OCI-LY3 (cell line): ENCODE measurements around the gene LAMA1.

ENCODE experiments used
- H2AFZ ChIP-seq: fragments of 200-600, 300-600 bp; shearing (Covaris generic); 2 replicates; pipeline ENCODE4 v1.6.0; 2014; ENCODE audit warnings: antibody characterized with exemption, low read depth, low read length
- H3K27ac ChIP-seq: fragments of 200-600, 300-600 bp; sonication (generic); 2 replicates; pipeline ENCODE4 v1.5.1; 2014; ENCODE audit warnings: mild to moderate bottlenecking, low read length, moderate library complexity, mixed read lengths
- H3K27me3 ChIP-seq: fragments of 200-600, 300-600 bp; sonication (generic); 2 replicates; pipeline ENCODE4 v1.6.1; 2014; ENCODE audit warnings: low read depth, low read length, mixed read lengths
- H3K36me3 ChIP-seq: fragments of 200-600, 300-600 bp; sonication (generic); replicated peaks from 2 replicates; pipeline ENCODE3; 2014; ENCODE audit warnings: low read depth, low read length, mixed read lengths
- H3K4me1 ChIP-seq: fragments of 300-600, 200-600 bp; sonication (generic); 2 replicates; pipeline ENCODE4 v1.6.1; 2014; ENCODE audit warnings: low read length, mixed read lengths
- H3K4me2 ChIP-seq: fragments of 200-600, 300-600 bp; sonication (generic); 2 replicates; pipeline ENCODE4 v1.6.1; 2014; ENCODE audit warnings: low read length, mixed read lengths
- H3K4me3 ChIP-seq: fragments of 300-600, 200-600 bp; sonication (generic); 2 replicates; pipeline ENCODE4 v1.5.1; 2014; ENCODE audit warnings: antibody characterized with exemption, mild to moderate bottlenecking, low read length, moderate library complexity
- H3K79me2 ChIP-seq: fragments of 300-600, 200-600 bp; shearing (Covaris generic); 2 replicates; pipeline ENCODE4 v1.6.1; 2014; ENCODE audit warnings: mild to moderate bottlenecking, low read length, mixed read lengths
- H3K9ac ChIP-seq: fragments of 300-600, 200-600 bp; shearing (Covaris generic); 2 replicates; pipeline ENCODE4 v1.6.0; 2014; ENCODE audit warnings: mild to moderate bottlenecking, low read length, moderate library complexity
- H3K9me3 ChIP-seq: fragments of 200-600, 300-600 bp; shearing (Covaris generic); 2 replicates; pipeline ENCODE4 v1.6.1; 2014; ENCODE audit warnings: low read length, mixed read lengths; ENCODE audit not compliant: insufficient read depth
- H4K20me1 ChIP-seq: fragments of 200-600, 300-600 bp; sonication (generic); 2 replicates; pipeline ENCODE4 v1.6.1; 2016; ENCODE audit warnings: low read length, mixed read lengths; ENCODE audit not compliant: insufficient read depth
- CTCF ChIP-seq: fragments of 200-600, 300-600 bp; sonication (generic); IDR thresholded peaks from 2 replicates; pipeline ENCODE4 v1.5.1; 2014; ENCODE audit warnings: antibody characterized with exemption, low read length, low read depth
- EZH2phosphoT487 ChIP-seq: fragments of 200-600 bp; shearing (Covaris generic); IDR thresholded peaks from 2 replicates; pipeline ENCODE4 v1.6.1; 2018; ENCODE audit warnings: antibody characterized with exemption, mixed run types, low read depth

The LAMA1 gene

GRCh38 chr18:7104649-7105048 lies 12.9 kb downstream of the LAMA1 start:
- Histone ChIP-seq H3K4me1 (no peaks in the 10 kb centered on the region), H3K4me3 (no peak overlapping the region)
- TF ChIP-seq EZH2phosphoT487 (no peak), CTCF (no peak)

GRCh38 chr18:7102131-7102530 lies 15.5 kb downstream of the LAMA1 start:
- Histone ChIP-seq H3K4me1 (no peaks in the 10 kb centered on the region), H2AFZ (no peak overlapping the region), H3K9me3 (no peaks in the 10 kb centered on the region), H3K9ac (no peak overlapping the region), H3K4me3 (no peak overlapping the region), H3K36me3 (no peaks in the 10 kb centered on the region), H3K79me2 (no peaks in the 10 kb centered on the region), H4K20me1 (no peaks in the 10 kb centered on the region), H3K27ac (no peak overlapping the region), H3K4me2 (no peak overlapping the region), H3K27me3 (no peaks in the 10 kb centered on the region)
- TF ChIP-seq CTCF (no peak), EZH2phosphoT487 (no peak)

More at GRCh38 chr18:7104649-7105048, 12.9 kb downstream of the LAMA1 start:
- Histone ChIP-seq H3K9me3 (no peaks in the 10 kb centered on the region), H2AFZ (no peak overlapping the region), H4K20me1 (no peaks in the 10 kb centered on the region), H3K27me3 (no peaks in the 10 kb centered on the region), H3K4me2 (no peak overlapping the region), H3K9ac (no peak overlapping the region), H3K27ac (no peak overlapping the region), H3K79me2 (no peaks in the 10 kb centered on the region), H3K36me3 (no peaks in the 10 kb centered on the region)

- Histone ChIP-seq H3K27ac (no peak overlapping the region), H3K79me2 (no peaks in the 10 kb centered on the region), H3K9me3 (no peaks in the 10 kb centered on the region), H3K27me3 (no peaks in the 10 kb centered on the region), H3K9ac (no peak overlapping the region), H3K4me3 (no peak overlapping the region), H4K20me1 (no peaks in the 10 kb centered on the region), H2AFZ (no peak overlapping the region), H3K4me1 (no peaks in the 10 kb centered on the region), H3K4me2 (no peak overlapping the region), H3K36me3 (no peaks in the 10 kb centered on the region)
- TF ChIP-seq EZH2phosphoT487, result no peak
- TF ChIP-seq CTCF, result no peak
Observed at GRCh38 chr18:7096838-7097237, 20.8 kb downstream of the LAMA1 start.

GRCh38 chr18:7094427-7094826 lies 23.2 kb downstream of the LAMA1 start:
- Histone ChIP-seq H3K9me3 (no peaks in the 10 kb centered on the region), H3K4me1 (no peaks in the 10 kb centered on the region), H3K27me3 (no peaks in the 10 kb centered on the region), H3K4me2 (no peak overlapping the region), H4K20me1 (no peaks in the 10 kb centered on the region), H3K27ac (no peak overlapping the region), H3K4me3 (no peak overlapping the region), H3K36me3 (no peaks in the 10 kb centered on the region), H2AFZ (no peak overlapping the region), H3K79me2 (no peaks in the 10 kb centered on the region), H3K9ac (no peak overlapping the region)
- no peak for TF ChIP-seq EZH2phosphoT487
- no peak for TF ChIP-seq CTCF
